GM12891 (cell line): ENCODE data around the gene AP4M1.

Source experiments
- POLR2A ChIP-seq: IDR thresholded peaks from 2 replicates; pipeline ENCODE4 v1.6.1; 2011; ENCODE audit warnings: low read depth, low read length, control low read depth
- POLR2AphosphoS5 ChIP-seq: IDR thresholded peaks from 2 replicates; pipeline ENCODE4 v1.6.1; 2011; ENCODE audit warnings: low read depth, low read length, control low read depth

DNA sequence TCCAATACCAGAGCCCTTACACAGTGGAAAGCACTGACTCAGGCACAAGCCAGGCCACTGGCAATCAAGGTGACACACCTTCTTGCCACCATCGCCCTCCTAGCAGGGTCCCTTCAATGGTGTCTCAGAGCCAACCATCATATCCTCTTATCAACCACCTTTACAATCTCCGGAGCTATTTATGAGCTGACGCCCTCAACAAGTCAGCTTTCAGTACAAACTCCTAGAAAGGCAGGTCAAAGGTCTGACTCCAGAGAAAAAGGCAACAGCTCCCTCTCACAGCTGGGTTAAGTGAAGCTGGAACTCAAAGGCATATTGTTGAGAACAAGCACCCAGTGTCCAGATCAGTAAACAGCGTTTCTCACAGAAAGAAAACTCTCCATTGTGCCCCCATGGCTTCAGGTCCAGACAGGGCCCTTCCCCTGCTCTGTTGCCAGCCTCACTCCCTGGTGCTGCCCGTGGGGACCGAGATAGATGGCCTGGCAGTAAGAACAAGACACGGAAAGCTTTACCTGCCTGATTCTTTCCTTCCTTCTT is 22.4 kb upstream of the AP4M1 start:
- TF ChIP-seq POLR2A (no peak), POLR2AphosphoS5 (no peak)
